HepG2 (cell line): Measurements from ENCODE around the gene SPAG4. TPM values are rescaled to one million over a fixed set of nuclear protein-coding genes. Genes with fewer than 3 reads are reported as not detected.
A peak's percentile ranks its signal among the peaks of the same experiment; 100 is the strongest.

Experiments used
- ELF3 ChIP-seq: IDR thresholded peaks from 2 replicates; pipeline ENCODE4 v1.6.1; 2016; ENCODE audit warnings: missing genetic modification reagents, missing compliant biosample characterization
- GABPA ChIP-seq, 2 experiments: IDR thresholded peaks; 2 replicates each; pipeline ENCODE4 v1.6.1; 2011 to 2016; ENCODE audit warnings: low read depth in 2 of 2, low read length in 1 of 2, missing biosample characterization in 1 of 2, missing genetic modification characterization in 1 of 2
- HIVEP1 ChIP-seq: sonication (generic); formaldehyde crosslinking; IDR thresholded peaks from 2 replicates; pipeline ENCODE4 v1.4.0; 2020; ENCODE audit warnings: mild to moderate bottlenecking, missing genetic modification reagents
- HNRNPK ChIP-seq: fragments of 200-400 bp; formaldehyde crosslinking; IDR thresholded peaks from 2 replicates; pipeline ENCODE4 v1.6.1; 2018; ENCODE audit warnings: low read length, low read depth, moderate library complexity, mild to moderate bottlenecking; ENCODE audit not compliant: poor library complexity, severe bottlenecking
- RBM22 ChIP-seq: fragments of 200-400 bp; formaldehyde crosslinking; optimal IDR thresholded peaks from 2 replicates; pipeline ENCODE3; 2017; ENCODE audit warnings: mild to moderate bottlenecking, low read length, moderate library complexity
- REXO4 ChIP-seq: sonication (generic); formaldehyde crosslinking; IDR thresholded peaks from 2 replicates; pipeline ENCODE4 v1.8.0; 2022; ENCODE audit warnings: missing genetic modification reagents, mild to moderate bottlenecking, borderline replicate concordance
- TEAD2 ChIP-seq: sonication (generic); formaldehyde crosslinking; IDR thresholded peaks from 2 replicates; pipeline ENCODE4 v1.9.0; 2021; ENCODE audit warnings: missing genetic modification reagents
- ZNF547 ChIP-seq: sonication (generic); formaldehyde crosslinking; IDR thresholded peaks from 2 replicates; pipeline ENCODE4 v1.5.1; 2020; ENCODE audit warnings: mild to moderate bottlenecking, missing genetic modification reagents
- ZNF558 ChIP-seq: sonication (generic); formaldehyde crosslinking; IDR thresholded peaks from 2 replicates; pipeline ENCODE4 v1.9.0; 2022; ENCODE audit warnings: mild to moderate bottlenecking, missing genetic modification reagents, borderline replicate concordance
- ZNF616 ChIP-seq: sonication (generic); formaldehyde crosslinking; IDR thresholded peaks from 2 replicates; pipeline ENCODE4 v1.5.0; 2020; ENCODE audit warnings: low read depth, mild to moderate bottlenecking, missing genetic modification reagents
- ZNF629 ChIP-seq: sonication (generic); formaldehyde crosslinking; conservative IDR thresholded peaks from 2 replicates; pipeline ENCODE4 v1.5.0; 2020; ENCODE audit warnings: missing genetic modification reagents
- ZNF773 ChIP-seq: sonication (generic); formaldehyde crosslinking; IDR thresholded peaks from 2 replicates; pipeline ENCODE4 v1.4.0; 2020; ENCODE audit warnings: missing genetic modification reagents, borderline replicate concordance
- ZNF883 ChIP-seq: sonication (generic); formaldehyde crosslinking; IDR thresholded peaks from 2 replicates; pipeline ENCODE4 v1.5.1; 2020; ENCODE audit warnings: mild to moderate bottlenecking, missing genetic modification reagents; ENCODE audit errors: not compliant biosample characterization
- polyA plus RNA-seq, 8 experiments: library from polyadenylated mRNA; depleted of rRNA in 3 of 8; stranded (reverse) in 7 of 8; unstranded in 1 of 8; fragments of >200 nt; fragmentation: Illumina TruSeq in 4 of 8; extraction: Trizol in 4 of 8; gene quantifications; 2 replicates each; pipeline versions ENCODE4 v1.2.1 to v1.2.3, GENCODE V29; 2011 to 2016; ENCODE audit warnings: low read depth in 4 of 8, missing spikeins in 1 of 8, mixed read lengths in 1 of 8; ENCODE audit not compliant: insufficient read depth in 1 of 8
- total RNA-seq, 5 experiments: library from RNA; depleted of rRNA; stranded (reverse); fragments of >200 nt; fragmentation: Illumina TruSeq; extraction: Trizol; gene quantifications; 2 replicates each; pipeline ENCODE4 v1.2.3, GENCODE V29; 2016; ENCODE audit warnings: low read depth in 1 of 5
- TF ChIP-seq, protein P1 (sequence below): sonication (generic); formaldehyde crosslinking; IDR thresholded peaks from 2 replicates; pipeline ENCODE4 v1.5.0; 2020; ENCODE audit warnings: mild to moderate bottlenecking, missing genetic modification reagents
- TF ChIP-seq, protein P2 (sequence below), 2 experiments: sonication (generic) in 1 of 2; formaldehyde crosslinking in 1 of 2; IDR thresholded peaks; 2 replicates each; pipeline versions ENCODE4 v1.4.0 to v1.6.1; 2018 to 2020; ENCODE audit warnings: missing genetic modification reagents in 2 of 2, borderline replicate concordance in 1 of 2, low read depth in 1 of 2, mild to moderate bottlenecking in 1 of 2, missing biosample characterization in 1 of 2
- TF ChIP-seq, protein P3 (sequence below): sonication (generic); formaldehyde crosslinking; IDR thresholded peaks from 2 replicates; pipeline ENCODE4 v1.4.0; 2020; ENCODE audit warnings: missing genetic modification reagents

The SPAG4 gene
- total and polyA plus RNA-seq, 2 of the 13 experiments (the other 11 are each of a cell fraction or from before 2014, with no cell fraction given), result 5.8 to 137 TPM

DNA sequence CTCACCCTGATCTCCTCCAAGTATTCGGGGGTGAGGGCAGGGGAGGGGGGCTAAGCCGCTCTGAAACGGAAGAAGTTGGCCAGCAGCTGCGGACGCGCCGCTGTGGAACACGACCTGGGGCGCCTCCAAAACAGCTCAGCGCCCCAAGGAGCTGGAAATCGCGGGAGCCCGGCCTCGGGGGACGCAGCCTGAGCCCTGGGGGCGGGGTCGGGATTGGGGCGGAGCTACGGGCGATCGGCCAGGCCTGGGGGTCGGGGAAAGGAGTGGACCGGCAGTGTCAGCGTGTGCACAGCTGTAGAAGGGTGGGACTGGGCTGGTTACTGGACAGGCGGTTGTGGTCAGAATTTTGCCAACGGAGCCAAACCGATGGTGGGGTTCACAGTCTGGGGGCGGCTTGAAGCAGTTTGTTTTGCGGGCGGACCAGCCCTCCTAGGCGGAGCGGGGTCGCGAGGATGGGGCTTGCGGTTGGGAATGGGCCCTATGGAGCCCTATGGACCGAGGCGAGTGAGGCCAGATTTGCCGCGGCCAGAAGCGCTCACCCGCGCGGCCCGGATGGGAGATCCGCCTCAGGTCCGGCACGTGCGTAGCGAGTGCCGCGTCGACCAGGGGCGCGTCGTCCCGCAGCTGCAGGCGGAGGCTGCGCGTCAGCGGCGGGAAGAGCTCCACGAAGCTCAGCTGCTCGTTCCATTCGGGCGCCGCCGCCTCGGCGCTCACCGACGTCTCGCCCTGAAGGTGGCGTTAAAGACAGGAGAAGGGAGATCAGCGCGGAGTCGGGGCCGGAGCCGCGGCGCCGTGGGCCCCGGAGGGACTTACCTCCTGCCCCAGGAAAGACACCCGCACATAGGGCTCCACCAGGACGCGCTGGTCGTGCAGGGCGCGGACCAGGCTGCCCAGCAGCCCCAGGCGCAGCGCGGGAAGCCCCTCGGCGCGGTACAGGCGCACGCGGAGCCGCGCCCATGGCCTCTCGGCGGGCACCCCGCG lies 14.3 kb upstream of the SPAG4 start (continued):
- TF ChIP-seq, protein P1, sequence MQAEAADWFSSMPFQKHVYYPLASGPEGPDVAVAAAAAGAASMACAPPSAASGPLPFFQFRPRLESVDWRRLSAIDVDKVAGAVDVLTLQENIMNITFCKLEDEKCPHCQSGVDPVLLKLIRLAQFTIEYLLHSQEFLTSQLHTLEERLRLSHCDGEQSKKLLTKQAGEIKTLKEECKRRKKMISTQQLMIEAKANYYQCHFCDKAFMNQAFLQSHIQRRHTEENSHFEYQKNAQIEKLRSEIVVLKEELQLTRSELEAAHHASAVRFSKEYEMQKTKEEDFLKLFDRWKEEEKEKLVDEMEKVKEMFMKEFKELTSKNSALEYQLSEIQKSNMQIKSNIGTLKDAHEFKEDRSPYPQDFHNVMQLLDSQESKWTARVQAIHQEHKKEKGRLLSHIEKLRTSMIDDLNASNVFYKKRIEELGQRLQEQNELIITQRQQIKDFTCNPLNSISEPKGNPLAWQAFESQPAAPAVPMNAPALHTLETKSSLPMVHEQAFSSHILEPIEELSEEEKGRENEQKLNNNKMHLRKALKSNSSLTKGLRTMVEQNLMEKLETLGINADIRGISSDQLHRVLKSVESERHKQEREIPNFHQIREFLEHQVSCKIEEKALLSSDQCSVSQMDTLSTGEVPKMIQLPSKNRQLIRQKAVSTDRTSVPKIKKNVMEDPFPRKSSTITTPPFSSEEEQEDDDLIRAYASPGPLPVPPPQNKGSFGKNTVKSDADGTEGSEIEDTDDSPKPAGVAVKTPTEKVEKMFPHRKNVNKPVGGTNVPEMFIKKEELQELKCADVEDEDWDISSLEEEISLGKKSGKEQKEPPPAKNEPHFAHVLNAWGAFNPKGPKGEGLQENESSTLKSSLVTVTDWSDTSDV (CRISPR knock-in tag), result 0 out of 2 replicates have a peak, but pooled peaks have one; percentile 11
- TF ChIP-seq ZNF629 (CRISPR knock-in tag) (no peak), HIVEP1 (peak; percentile 78), GABPA (IDR thresholded peaks at IDR 0.05; ENCODE audit: low read depth, low read length) (0 out of 2 replicates have a peak, but pooled peaks have one; percentile 10), GABPA (CRISPR knock-in tag; IDR thresholded peaks at IDR 0.05; ENCODE audit: low read depth) (no peak), ZNF773 (CRISPR knock-in tag) (peak; percentile 91), ZNF616 (CRISPR knock-in tag) (peak; percentile 85; the same call in 1 of the 2 replicates), REXO4 (peak; percentile 72; the same call in 1 of the 2 replicates), ZNF883 (peak; percentile 85), RBM22 (no peak), ZNF547 (peak; percentile 83; the same call in 1 of the 2 replicates), TEAD2 (CRISPR knock-in tag) (0 out of 2 replicates have a peak, but pooled peaks have one; percentile 70), HNRNPK (peak; percentile 50), ZNF558 (CRISPR knock-in tag) (peak; percentile 35; the same call in 1 of the 2 replicates), ELF3 (CRISPR knock-in tag) (0 out of 2 replicates have a peak, but pooled peaks have one; percentile 32)
- TF ChIP-seq, protein P2, sequence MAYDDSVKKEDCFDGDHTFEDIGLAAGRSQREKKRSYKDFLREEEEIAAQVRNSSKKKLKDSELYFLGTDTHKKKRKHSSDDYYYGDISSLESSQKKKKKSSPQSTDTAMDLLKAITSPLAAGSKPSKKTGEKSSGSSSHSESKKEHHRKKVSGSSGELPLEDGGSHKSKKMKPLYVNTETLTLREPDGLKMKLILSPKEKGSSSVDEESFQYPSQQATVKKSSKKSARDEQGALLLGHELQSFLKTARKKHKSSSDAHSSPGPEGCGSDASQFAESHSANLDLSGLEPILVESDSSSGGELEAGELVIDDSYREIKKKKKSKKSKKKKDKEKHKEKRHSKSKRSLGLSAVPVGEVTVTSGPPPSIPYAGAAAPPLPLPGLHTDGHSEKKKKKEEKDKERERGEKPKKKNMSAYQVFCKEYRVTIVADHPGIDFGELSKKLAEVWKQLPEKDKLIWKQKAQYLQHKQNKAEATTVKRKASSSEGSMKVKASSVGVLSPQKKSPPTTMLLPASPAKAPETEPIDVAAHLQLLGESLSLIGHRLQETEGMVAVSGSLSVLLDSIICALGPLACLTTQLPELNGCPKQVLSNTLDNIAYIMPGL (CRISPR knock-in tag; IDR thresholded peaks at IDR 0.05; ENCODE audit: borderline replicate concordance in 1 of 2, low read depth in 1 of 2), result peak; percentile 46 to 67; a peak in 2 of 4 replicates
- TF ChIP-seq, protein P3, sequence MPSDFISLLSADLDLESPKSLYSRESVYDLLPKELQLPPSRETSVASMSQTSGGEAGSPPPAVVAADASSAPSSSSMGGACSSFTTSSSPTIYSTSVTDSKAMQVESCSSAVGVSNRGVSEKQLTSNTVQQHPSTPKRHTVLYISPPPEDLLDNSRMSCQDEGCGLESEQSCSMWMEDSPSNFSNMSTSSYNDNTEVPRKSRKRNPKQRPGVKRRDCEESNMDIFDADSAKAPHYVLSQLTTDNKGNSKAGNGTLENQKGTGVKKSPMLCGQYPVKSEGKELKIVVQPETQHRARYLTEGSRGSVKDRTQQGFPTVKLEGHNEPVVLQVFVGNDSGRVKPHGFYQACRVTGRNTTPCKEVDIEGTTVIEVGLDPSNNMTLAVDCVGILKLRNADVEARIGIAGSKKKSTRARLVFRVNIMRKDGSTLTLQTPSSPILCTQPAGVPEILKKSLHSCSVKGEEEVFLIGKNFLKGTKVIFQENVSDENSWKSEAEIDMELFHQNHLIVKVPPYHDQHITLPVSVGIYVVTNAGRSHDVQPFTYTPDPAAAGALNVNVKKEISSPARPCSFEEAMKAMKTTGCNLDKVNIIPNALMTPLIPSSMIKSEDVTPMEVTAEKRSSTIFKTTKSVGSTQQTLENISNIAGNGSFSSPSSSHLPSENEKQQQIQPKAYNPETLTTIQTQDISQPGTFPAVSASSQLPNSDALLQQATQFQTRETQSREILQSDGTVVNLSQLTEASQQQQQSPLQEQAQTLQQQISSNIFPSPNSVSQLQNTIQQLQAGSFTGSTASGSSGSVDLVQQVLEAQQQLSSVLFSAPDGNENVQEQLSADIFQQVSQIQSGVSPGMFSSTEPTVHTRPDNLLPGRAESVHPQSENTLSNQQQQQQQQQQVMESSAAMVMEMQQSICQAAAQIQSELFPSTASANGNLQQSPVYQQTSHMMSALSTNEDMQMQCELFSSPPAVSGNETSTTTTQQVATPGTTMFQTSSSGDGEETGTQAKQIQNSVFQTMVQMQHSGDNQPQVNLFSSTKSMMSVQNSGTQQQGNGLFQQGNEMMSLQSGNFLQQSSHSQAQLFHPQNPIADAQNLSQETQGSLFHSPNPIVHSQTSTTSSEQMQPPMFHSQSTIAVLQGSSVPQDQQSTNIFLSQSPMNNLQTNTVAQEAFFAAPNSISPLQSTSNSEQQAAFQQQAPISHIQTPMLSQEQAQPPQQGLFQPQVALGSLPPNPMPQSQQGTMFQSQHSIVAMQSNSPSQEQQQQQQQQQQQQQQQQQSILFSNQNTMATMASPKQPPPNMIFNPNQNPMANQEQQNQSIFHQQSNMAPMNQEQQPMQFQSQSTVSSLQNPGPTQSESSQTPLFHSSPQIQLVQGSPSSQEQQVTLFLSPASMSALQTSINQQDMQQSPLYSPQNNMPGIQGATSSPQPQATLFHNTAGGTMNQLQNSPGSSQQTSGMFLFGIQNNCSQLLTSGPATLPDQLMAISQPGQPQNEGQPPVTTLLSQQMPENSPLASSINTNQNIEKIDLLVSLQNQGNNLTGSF (CRISPR knock-in tag), result peak; percentile 83
